Measurements from ENCODE around the gene SND1.

The SND1 gene

DNA sequence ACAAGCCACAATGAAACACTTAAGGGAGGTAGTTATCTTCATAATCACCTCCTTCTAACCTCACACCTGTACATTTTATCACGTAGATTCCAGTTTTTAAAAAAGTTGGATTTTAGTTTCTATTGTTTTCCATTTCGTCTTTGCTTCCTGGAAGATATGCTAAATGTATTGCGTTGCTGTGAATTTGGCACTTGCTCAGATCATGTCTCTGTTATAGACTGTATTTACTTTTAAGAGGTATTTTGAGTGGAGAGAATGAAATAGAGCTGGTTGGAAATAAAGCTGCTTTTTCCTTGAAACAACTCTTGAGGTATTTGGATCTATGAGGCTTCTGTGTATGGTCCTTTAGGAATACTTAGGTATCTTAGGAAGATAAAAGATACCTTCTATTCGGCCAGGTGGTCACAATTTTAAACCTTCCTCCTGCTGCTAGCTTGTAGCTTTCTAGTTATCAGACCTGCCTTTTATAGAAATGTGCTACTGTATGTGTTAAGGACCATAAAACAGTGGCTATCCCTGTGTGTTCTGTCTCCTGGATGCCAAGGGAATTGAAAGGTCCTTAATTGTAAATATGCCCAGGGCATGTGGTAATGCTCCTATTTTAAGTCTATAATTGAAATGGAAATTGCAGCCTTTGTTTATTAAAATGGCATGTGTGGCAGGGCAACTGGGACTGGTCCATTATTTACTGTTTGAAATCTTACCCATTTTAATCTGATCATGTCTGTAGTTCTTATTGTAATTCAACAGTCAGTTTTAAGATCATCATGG, 147.7 kb downstream of the SND1 start:
- DNase-seq (ENCODE audit: low read depth) = no peak

- DNase-seq (ENCODE audit: low read depth) = no peak
These were observed 150.9 kb downstream of the SND1 start for GRCh38 chr7:127802845-127803244.

DNA sequence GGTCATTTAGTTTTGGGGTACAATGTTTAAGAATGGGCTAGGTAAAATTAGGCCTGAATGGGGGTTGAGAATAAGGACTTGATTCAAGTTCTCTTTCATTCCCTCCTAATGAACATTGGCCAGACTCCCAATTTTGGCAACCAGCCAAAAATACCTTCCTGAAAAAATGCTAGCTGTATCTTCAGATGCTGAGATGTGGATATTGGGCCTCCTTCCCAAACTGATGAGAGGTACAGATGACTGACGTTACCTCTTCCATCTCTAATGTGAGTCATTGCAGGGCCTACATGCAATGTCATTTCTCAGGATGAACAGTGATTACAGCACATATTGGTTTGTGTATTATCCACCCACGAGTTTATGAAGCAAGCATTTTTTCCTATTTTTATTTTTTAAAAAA, 151.6 kb downstream of the SND1 start:
- peak; percentile 51 for DNase-seq (ENCODE audit: low read depth)

- DNase-seq (ENCODE audit: low read depth) = no peak
These were observed 155.3 kb downstream of the SND1 start for GRCh38 chr7:127807340-127807739.

DNA sequence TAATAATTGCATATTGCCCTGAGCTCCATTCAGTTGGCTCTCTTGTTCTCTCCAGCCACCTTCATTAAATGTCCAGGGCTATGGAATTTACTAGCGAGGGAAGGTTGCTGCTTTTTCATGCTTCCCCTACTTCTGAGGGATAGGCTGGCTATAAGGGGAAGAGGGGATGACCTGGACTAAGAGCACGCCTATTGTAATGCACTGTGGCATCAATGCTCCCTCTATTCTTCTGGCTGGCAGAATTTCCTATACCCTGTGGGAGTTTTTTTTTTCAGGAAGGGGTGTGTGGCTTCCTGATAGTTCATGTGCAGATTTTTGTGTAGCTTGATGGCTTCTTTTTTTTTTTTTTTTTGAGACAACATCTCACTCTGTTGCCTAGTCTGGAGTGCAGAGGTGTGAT, 155.8 kb downstream of the SND1 start:
- no peak for DNase-seq (ENCODE audit: low read depth)

- DNase-seq (ENCODE audit: low read depth) = peak; percentile 76
These were observed 157.3 kb downstream of the SND1 start for GRCh38 chr7:127809261-127809702.

DNA sequence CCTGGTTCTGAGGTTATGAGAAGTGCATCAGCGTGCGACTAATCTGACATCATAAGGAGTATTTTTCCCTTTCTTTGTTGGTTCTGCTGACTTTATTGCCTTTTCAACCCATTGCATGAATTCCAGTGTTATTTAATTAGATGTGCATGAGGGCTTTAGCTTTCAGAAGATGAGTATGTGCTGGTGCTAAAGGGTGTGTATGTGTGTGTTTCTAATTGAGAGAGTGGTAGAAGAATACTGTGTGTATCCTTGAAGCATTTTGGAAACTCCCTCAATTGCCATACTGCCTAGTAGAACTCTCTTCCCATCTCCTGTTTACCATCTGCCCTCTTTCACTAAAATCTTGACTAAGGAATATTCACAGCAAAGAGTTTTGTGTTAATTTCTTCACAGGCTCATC, 158.1 kb downstream of the SND1 start:
- no peak for DNase-seq (ENCODE audit: low read depth)

DNA sequence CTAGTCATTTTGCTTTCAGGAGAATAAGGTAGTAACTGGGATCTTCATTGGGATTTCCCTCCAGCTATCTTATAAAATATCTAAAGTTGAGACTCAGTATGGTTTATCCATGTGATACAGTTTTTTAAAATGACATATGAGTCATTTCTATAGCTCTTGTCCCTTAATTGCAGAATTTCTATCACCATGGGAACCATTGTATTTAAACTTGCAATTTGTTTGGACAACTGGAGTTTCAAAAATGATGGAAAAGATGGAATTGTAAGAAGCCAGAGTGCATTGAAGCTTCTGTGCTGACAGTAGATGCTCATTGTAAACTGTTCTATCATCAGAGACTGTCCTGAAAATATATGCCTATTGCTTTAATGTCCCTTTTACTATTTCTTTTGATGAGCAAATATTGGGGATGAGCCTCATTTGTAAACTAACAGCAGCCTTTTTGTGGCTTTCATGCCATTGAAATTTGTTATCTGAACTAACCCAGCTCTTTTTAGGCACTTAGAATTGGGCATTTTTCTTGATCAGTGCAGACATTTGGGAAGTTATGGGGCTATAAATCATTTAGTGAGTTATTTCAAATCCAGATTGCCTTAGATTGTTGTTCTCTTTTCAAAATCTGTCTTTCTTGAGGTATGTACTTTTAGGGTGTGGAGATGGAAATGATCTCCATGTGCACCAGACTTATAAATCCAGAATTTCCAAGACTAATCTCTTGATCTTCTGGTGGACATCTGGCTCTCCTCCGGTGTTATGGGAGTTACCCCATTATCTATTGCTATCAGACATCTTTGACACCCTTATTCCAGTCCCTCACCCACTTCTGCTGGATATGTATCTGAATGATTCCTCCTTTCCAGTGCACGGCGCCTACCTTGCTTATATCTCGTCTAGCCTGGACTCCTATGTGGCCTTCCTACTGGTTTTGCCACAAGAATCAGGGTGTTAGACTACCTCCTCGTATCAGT, 159.0 kb downstream of the SND1 start:
- DNase-seq (ENCODE audit: low read depth) = no peak

GRCh38 chr7:127812540-127812939, 160.5 kb downstream of the SND1 start:
- DNase-seq (ENCODE audit: low read depth) = no peak

DNA sequence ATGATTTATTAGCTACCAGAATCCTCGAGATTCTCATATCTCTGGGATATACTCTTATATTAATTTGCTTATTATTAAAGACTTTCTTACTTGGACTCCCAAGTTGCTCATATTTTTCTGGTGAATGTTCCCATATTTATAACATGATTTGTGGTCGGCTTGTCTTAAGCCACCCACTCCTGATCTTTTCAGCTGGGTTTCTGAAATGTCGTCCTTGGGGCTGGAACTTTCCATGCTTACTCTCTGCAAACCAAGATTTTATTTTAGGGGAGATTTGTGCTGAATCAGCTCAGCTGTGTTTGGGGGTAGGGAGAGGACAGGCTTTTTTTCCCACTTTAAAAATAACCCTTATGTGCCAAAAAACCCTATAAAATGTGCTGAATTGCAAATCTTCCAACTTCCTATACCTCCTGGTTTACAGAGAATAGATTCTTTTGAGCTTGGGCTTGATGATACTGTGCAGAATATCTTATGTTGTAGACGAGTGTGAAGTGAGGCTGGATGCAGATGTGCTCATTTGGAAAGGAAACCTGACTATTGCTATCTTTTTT, 162.1 kb downstream of the SND1 start:
- peak; percentile 59 for DNase-seq (ENCODE audit: low read depth)

- DNase-seq (ENCODE audit: low read depth) = no peak
These were observed 163.7 kb downstream of the SND1 start for GRCh38 chr7:127815631-127816145.

DNA sequence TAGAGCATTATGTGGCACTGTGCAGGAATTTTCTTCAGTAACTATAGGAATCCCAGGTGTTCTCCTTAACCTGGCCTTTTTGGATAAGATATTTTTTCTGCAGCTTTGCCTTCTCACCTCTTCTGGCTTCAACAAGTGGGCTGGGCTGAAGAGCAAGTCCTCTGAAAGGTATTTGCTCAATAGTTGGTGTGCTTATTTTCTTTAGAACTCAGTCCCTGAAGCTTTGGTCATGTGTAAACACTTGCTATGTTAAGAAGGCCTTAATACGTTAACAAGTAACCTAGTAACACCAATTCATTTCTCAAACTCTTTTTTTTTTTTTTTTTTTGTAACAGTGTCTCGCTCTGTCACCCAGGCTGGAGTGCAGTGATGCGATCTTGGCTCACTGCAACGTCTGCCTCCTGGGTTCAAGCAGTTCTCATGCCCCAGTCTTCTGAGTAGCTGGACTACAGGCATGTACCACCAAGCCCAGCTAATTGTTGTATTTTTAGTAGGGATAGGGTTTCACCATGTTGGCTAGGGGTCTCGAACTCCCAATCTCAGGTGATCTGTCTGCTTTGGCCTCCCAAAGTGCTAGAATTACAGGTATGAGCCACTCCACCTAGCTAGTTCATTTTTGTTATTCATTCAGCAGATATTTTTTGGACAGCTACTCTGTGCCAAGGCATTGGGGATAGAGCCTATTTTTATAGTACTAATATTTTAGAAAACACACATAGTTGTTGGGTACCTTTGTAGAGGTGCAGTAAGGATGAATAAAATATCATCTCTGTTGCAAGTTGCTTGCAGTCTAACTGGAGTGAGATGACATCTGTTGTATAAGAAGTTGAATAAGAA, 164.6 kb downstream of the SND1 start:
- DNase-seq (ENCODE audit: low read depth) = no peak

GRCh38 chr7:127817466-127817865, 165.5 kb downstream of the SND1 start:
- DNase-seq (ENCODE audit: low read depth) = no peak

DNA sequence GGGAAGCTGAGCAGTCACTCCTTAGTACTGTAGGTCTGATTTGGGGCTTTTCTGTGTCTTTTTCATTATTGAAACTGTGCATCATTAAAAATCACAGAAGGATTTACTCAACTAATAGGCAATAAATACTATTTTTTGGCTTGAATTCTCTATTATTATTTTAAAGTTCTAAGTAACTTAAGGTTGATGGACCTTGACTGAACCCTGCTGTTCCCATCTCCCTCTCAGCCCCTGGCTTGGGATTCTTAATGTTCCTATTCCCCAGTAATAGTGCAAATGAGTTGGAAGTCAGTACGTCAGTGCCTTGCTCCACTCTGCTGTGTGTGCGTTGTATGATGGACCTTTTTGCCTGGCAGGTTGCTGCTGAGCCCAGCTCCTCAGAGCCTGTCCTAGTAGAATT, 166.3 kb downstream of the SND1 start:
- no peak for DNase-seq (ENCODE audit: low read depth)

DNA sequence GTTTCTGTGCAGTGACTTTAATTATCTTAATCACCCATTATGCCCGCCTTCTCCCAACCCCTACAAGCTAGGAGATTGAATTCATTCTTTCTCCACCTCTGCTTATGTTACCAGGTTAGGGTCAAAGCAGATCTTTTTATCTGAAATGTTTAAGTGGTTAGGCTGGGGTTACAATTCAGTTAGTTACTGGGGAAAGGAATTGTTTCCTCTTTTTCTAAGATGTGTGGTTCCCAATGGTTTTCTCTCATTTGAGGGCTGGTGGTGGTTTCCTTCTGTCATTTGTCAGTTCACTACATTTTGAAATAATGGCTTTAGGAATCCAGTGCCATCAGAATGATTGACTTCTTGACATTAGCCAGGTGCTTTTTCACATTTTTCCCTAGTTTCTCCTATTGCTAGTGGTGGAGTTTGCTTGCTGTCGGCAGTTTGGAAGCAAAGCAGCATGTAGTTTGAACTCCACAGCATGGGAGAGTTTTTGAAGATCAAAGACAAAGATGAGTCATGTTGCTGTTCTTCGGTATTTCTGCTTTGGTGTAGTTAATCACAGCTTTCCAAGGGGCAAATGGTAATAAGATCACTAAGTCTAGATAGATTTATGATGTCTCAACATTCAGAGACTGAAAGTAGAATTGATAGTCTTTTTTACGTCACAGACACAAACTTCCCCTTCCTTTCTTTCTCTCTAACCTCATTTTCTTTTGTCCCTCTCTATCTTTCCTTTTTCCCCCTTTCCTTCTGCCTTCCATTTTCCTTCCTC, 168.2 kb downstream of the SND1 start:
- DNase-seq (ENCODE audit: low read depth) = peak; percentile 90

GRCh38 chr7:127820732-127821085, 168.7 kb downstream of the SND1 start:
- DNase-seq (ENCODE audit: low read depth) = no peak

GRCh38 chr7:127821146-127821545, 169.2 kb downstream of the SND1 start:
- no peak for DNase-seq (ENCODE audit: low read depth)

- no peak for DNase-seq (ENCODE audit: low read depth)
These were observed 171.0 kb downstream of the SND1 start for GRCh38 chr7:127822822-127823508.

DNA sequence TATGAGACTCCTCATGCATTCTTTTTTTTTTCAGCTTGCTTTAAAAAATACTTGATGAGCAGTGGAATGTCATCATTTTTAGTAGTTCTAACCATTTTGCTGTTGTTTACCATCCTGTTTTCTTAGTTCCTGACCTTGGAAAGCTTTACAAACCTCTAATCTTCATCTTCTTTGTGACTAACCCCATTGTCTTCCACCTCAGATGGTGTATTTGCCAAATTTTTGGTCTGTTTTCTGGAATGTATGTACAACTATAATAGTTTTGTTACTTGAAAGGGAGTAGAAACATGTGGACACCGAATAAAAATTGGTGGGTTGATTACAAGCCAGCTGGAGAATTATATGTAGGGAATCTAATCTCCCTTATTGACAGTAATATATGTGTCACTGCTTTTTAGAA, 172.7 kb downstream of the SND1 start:
- DNase-seq (ENCODE audit: low read depth) = no peak

- DNase-seq (ENCODE audit: low read depth) = no peak
These were observed 177.0 kb downstream of the SND1 start for GRCh38 chr7:127828843-127829500.

All from iris pigment epithelial cell (primary cell).